Suprapubic skin (tissue), 3 donors: ENCODE measurements around the gene TMEM50B.

ENCODE experiments used
- CTCF ChIP-seq, 2 donors: fragments of 200-600 bp in 1 of 2; fragments of 450-650 bp in 1 of 2; sonication (generic) in 1 of 2; IDR thresholded peaks; one replicate each; pipeline ENCODE4 v1.5.1; 2016 to 2019; ENCODE audit warnings: antibody characterized with exemption in 2 of 2, mild to moderate bottlenecking in 1 of 2, moderate library complexity in 1 of 2
- POLR2AphosphoS5 ChIP-seq, 3 donors: sonication (generic); formaldehyde crosslinking; IDR thresholded peaks; one replicate each; pipeline ENCODE4 v1.6.1; 2017; ENCODE audit warnings: antibody characterized with exemption in 3 of 3

DNA sequence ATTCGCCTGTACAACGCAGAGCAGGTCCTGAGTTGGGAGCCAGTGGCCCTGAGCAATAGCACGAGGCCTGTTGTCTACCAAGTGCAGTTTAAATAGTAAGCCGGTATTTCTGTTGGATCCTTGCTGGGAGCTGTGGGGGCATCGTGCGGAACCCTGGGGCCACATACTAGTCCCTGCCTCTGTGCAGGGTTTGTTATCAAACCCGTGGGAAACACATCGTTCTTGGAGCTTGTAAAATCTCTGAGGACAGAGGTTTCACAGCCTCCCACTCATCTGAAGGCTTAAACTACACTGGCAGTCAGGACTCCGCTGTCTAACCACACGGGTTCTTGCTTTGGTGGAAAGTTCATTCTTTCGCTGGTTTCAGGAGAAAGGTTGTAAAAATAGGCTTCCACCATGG lies 64.8 kb downstream of the TMEM50B start:
- no peak for TF ChIP-seq CTCF (IDR thresholded peaks at IDR 0.05)
- TF ChIP-seq POLR2AphosphoS5 (IDR thresholded peaks at IDR 0.05): no peak
